CD4-positive, alpha-beta T cell (primary cell): Measurements from ENCODE around the gene ELFN1. TPM values are rescaled to one million over a fixed set of nuclear protein-coding genes. Genes with fewer than 3 reads are reported as not detected.

Experiments
- ATAC-seq: fragments of 200-7000 bp; cut with Tn5 transposase; one replicate; pipeline ENCODE4 v1.10.0; 2022; ENCODE audit warnings: mild to moderate bottlenecking; ENCODE audit not compliant: poor library complexity
- CTCF ChIA-PET: fragments of 350-600 bp; sonication (Branson Sonifier 250); formaldehyde crosslinking; loops from one replicate; lab custom pipeline; 2021; ENCODE audit warnings: antibody characterized with exemption, inconsistent platforms; lab: Charles Lee
- POLR2A ChIA-PET: fragments of 350-600 bp; sonication (Branson Sonifier 250); formaldehyde crosslinking; loops from one replicate; lab custom pipeline; 2021; ENCODE audit warnings: antibody characterized with exemption, inconsistent platforms; lab: Charles Lee
- DNase-seq, 14 experiments: peaks; one replicate each; pipeline ENCODE4 v3.0.0-alpha.2; 2013 to 2020; ENCODE audit warnings: mixed read lengths in 2 of 14
- H3K27ac ChIP-seq, 2 donors: one replicate each; pipeline versions ENCODE4 v1.5.1 to v1.7.0; 2013; ENCODE audit warnings: low read length in 2 of 2, low read depth in 1 of 2, mild to moderate bottlenecking in 1 of 2
- H3K27me3 ChIP-seq, 2 experiments: 1 replicate in 1 of 2; 2 replicates in 1 of 2; pipeline versions ENCODE4 v1.6.1 to v1.7.0; 2013; ENCODE audit warnings: low read length in 2 of 2, control low read depth in 1 of 2, mild to moderate bottlenecking in 1 of 2, moderate library complexity in 1 of 2; ENCODE audit not compliant: insufficient read depth in 2 of 2, control insufficient read depth in 1 of 2
- H3K36me3 ChIP-seq: one replicate; pipeline ENCODE4 v1.6.1; 2013; ENCODE audit warnings: low read length, control low read depth; ENCODE audit not compliant: insufficient read depth
- H3K4me1 ChIP-seq: one replicate; pipeline ENCODE4 v1.6.1; 2013; ENCODE audit warnings: low read length, control low read depth; ENCODE audit not compliant: insufficient read depth
- H3K4me3 ChIP-seq: one replicate; pipeline ENCODE4 v1.5.1; 2013; ENCODE audit warnings: mild to moderate bottlenecking, low read length, moderate library complexity
- H3K9me3 ChIP-seq, 2 experiments: 1 replicate in 1 of 2; 2 replicates in 1 of 2; pipeline versions ENCODE4 v1.6.1 to v1.7.0; 2013; ENCODE audit warnings: low read length in 2 of 2, mild to moderate bottlenecking in 2 of 2, control low read depth in 1 of 2, moderate library complexity in 1 of 2; ENCODE audit not compliant: control insufficient read depth in 1 of 2, insufficient read depth in 1 of 2
- H3K27ac Mint-ChIP-seq: one replicate; pipeline ENCODE4 v1.8.0; 2020; ENCODE audit warnings: mixed read lengths
- H3K27me3 Mint-ChIP-seq: one replicate; pipeline ENCODE4 v1.8.0; 2021; ENCODE audit warnings: mixed read lengths
- H3K36me3 Mint-ChIP-seq: one replicate; pipeline ENCODE4 v1.8.0; 2021; ENCODE audit warnings: low read depth, mixed read lengths
- H3K4me1 Mint-ChIP-seq: one replicate; pipeline ENCODE4 v1.8.0; 2021; ENCODE audit warnings: low read depth, mixed read lengths
- H3K4me3 Mint-ChIP-seq: one replicate; pipeline ENCODE4 v1.8.0; 2020; ENCODE audit warnings: mild to moderate bottlenecking, mixed read lengths
- H3K9me3 Mint-ChIP-seq: one replicate; pipeline ENCODE4 v1.8.0; 2020; ENCODE audit warnings: mixed read lengths
- intact Hi-C, 2 experiments: fragments of 100-400 bp; cut with DNase I in 1 of 2; cut with micrococcal nuclease in 1 of 2; formaldehyde crosslinking; loops; one replicate each; pipeline versions ENCODE4 v1.15.1 to v1.9.0; 2023 to 2025; cut with DNase I, micrococcal nuclease
- total RNA-seq, 174 experiments: library from RNA in 2 of 174; stranded (reverse) in 2 of 174; gene quantifications; one replicate each; pipeline ENCODE4 v1.2.3 and lab custom pipeline; 2021 to 2026
- TF ChIP-seq, protein P1 (sequence below): fragments of 200-600 bp; IDR thresholded peaks from one replicate; pipeline ENCODE4 v1.8.0; 2022; ENCODE audit warnings: antibody characterized with exemption, mild to moderate bottlenecking

Gene ELFN1
- total RNA-seq, 2 experiments from 2014 or later: not detected

DNA sequence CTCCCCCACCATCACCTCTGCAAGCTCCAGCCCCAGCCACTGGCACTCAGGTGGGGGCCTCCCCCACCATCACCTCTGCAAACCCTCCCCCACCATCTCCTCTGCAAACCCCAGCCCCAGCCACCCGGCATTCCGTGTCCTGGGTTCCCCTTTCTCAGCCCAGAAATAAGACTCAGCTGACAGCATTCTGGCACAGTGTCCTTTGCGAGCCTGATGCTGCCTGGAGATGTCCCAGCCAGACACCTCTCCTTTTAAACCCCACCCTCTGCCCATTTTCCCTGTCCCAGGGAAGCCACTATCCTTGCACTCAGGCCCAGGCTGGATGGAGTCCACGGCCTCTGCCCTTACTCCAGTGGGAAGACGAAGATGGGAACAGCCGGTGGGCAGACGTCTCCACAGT, 49.8 kb downstream of the ELFN1 start:
- no peaks in the 10 kb centered on the region for H3K27me3 Mint-ChIP-seq
- no peaks in the 10 kb centered on the region for H3K9me3 Mint-ChIP-seq
- no peak overlapping the region for H3K4me3 ChIP-seq
- peaks cover 0 to 2% of the 10 kb centered on the region in 2 experiments for H3K27me3 ChIP-seq
- CTCF ChIA-PET: no interaction called here
- H3K36me3 ChIP-seq: no peaks in the 10 kb centered on the region
- H3K27ac Mint-ChIP-seq: no peak overlapping the region
- POLR2A ChIA-PET: no interaction called here
- no peak for ATAC-seq
- intact Hi-C loops: no loop called here
- H3K4me1 ChIP-seq: peaks cover 5% of the 10 kb centered on the region
- H3K36me3 Mint-ChIP-seq: no peaks in the 10 kb centered on the region
- H3K9me3 ChIP-seq: peaks cover 0 to 19% of the 10 kb centered on the region in 2 experiments
- DNase-seq: no peak
- TF ChIP-seq, protein P1, sequence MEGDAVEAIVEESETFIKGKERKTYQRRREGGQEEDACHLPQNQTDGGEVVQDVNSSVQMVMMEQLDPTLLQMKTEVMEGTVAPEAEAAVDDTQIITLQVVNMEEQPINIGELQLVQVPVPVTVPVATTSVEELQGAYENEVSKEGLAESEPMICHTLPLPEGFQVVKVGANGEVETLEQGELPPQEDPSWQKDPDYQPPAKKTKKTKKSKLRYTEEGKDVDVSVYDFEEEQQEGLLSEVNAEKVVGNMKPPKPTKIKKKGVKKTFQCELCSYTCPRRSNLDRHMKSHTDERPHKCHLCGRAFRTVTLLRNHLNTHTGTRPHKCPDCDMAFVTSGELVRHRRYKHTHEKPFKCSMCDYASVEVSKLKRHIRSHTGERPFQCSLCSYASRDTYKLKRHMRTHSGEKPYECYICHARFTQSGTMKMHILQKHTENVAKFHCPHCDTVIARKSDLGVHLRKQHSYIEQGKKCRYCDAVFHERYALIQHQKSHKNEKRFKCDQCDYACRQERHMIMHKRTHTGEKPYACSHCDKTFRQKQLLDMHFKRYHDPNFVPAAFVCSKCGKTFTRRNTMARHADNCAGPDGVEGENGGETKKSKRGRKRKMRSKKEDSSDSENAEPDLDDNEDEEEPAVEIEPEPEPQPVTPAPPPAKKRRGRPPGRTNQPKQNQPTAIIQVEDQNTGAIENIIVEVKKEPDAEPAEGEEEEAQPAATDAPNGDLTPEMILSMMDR: no peak
- no peak overlapping the region for H3K27ac ChIP-seq
- peaks cover 9% of the 10 kb centered on the region for H3K4me1 Mint-ChIP-seq
- H3K4me3 Mint-ChIP-seq: no peak overlapping the region

DNA sequence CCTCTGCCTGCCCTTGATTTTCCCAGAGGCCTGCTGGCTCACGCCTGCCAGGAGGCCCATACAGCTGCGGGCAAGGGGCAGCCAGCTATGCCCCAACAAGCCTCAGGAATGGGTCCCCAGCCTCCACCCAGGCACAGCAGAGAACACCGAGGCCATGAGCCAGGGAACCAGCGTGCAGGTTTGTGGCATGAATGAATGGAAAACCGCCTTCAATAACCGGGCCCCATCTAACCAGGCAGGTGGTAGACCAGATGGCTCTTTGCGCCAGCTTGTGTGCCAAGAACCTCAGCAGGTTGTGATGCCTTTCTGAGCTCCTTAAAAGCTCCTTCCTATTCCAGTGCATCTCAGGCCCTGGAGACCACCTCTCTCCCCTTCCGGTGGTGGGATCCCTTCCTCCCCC, 50.2 kb downstream of the ELFN1 start:
- no peaks in the 10 kb centered on the region for H3K36me3 ChIP-seq
- CTCF ChIA-PET: no interaction called here
- no peaks in the 10 kb centered on the region for H3K27me3 Mint-ChIP-seq
- H3K4me3 ChIP-seq: no peak overlapping the region
- H3K27ac ChIP-seq: no peak overlapping the region
- POLR2A ChIA-PET: no interaction called here
- H3K9me3 ChIP-seq: peaks cover 0 to 17% of the 10 kb centered on the region in 2 experiments
- TF ChIP-seq, protein P1: no peak
- intact Hi-C loops: no loop called here
- H3K36me3 Mint-ChIP-seq: no peaks in the 10 kb centered on the region
- DNase-seq (peak in 1 of 14 experiments; percentile 17), ATAC-seq (no peak)
- no peak overlapping the region for H3K27ac Mint-ChIP-seq
- H3K4me1 ChIP-seq: peaks cover 5% of the 10 kb centered on the region
- no peaks in the 10 kb centered on the region for H3K9me3 Mint-ChIP-seq
- H3K27me3 ChIP-seq: peaks cover 0 to 2% of the 10 kb centered on the region in 2 experiments
- H3K4me1 Mint-ChIP-seq: peaks cover 9% of the 10 kb centered on the region
- no peak overlapping the region for H3K4me3 Mint-ChIP-seq

DNA sequence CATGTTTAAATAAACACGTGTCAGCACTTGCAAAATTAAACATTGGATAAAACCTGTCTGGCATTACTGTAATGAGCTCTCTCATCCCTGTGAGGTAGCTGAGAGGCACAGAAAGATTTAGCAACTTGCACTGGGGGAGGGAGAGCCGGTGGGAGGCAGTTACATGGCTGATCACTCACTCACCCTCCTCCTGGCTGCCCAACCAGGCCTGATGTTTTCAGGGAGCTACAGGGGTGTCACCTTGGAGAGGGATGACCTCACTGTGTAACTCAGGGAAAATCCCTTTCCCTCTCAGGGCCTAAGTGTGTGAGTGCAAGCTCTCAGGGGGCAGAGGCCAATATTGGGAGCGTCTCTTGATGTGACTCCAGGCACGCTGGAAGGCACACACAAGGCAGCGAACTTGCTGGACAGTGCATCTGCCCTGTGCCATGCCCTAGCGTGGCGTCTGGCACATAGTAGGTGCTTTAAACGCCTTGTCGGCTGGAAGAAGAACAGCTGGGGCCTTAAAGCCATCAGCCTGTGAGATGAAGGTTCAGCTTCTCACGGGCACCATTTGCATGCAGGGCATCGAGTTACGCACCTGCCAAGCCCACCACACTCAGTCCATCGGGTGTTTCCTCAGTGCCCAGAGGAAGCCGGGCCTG, 51.1 kb downstream of the ELFN1 start:
- Histone ChIP-seq H3K27me3 (peaks cover 0 to 2% of the 10 kb centered on the region in 2 experiments), H3K36me3 (no peaks in the 10 kb centered on the region), H3K27ac (no peak overlapping the region), H3K4me3 (no peak overlapping the region), H3K4me1 (peaks cover 5% of the 10 kb centered on the region), H3K9me3 (peaks cover 0 to 17% of the 10 kb centered on the region in 2 experiments)
- Mint-ChIP-seq H3K27ac (no peak overlapping the region), H3K27me3 (no peaks in the 10 kb centered on the region), H3K9me3 (no peaks in the 10 kb centered on the region), H3K4me1 (peaks cover 9% of the 10 kb centered on the region), H3K36me3 (no peaks in the 10 kb centered on the region), H3K4me3 (no peak overlapping the region)
- intact Hi-C loops: no loop called here
- ChIA-PET POLR2A (no interaction called here), CTCF (no interaction called here)
- DNase-seq (no peak), ATAC-seq (no peak)
- TF ChIP-seq, protein P1: no peak
